SK-N-SH (cell line): Measurements from ENCODE around the gene STK39. TPM values are rescaled to one million over a fixed set of nuclear protein-coding genes. Genes with fewer than 3 reads are reported as not detected.
A peak's percentile ranks its signal among the peaks of the same experiment; 100 is the strongest.

Experiments
- CTCF ChIA-PET: fragments of 300-600, 350-600 bp; formaldehyde crosslinking; extraction: SDS; loops from one replicate; lab custom pipeline; 2021; lab: Yijun Ruan, JAX
- POLR2A ChIA-PET: fragments of 350-600 bp; sonication (Branson Sonifier 250); formaldehyde crosslinking; extraction: SDS; loops from one replicate; lab custom pipeline; 2020; ENCODE audit warnings: antibody characterized with exemption, inconsistent platforms; lab: Yijun Ruan, JAX
- DNase-seq: peaks from one replicate; pipeline ENCODE4 v3.0.0; 2012
- H2AFZ ChIP-seq: fragments of 200-600 bp; sonication (generic); 2 replicates; pipeline ENCODE4 v1.8.1; 2016; ENCODE audit warnings: antibody characterized with exemption, mild to moderate bottlenecking, low read depth
- H3F3A ChIP-seq: fragments of 200-600 bp; sonication (generic); replicated peaks from 2 replicates; pipeline ENCODE3; 2016; ENCODE audit warnings: antibody characterized with exemption, mild to moderate bottlenecking; ENCODE audit not compliant: insufficient read depth
- H3K27ac ChIP-seq, 2 experiments: fragments of 200-500 bp in 1 of 2; fragments of 200-600 bp in 1 of 2; sonication (Bioruptor generic) in 1 of 2; sonication (generic), shearing (Covaris generic) in 1 of 2; 2 replicates each; pipeline versions ENCODE4 v1.5.1 to v1.6.1; 2014 to 2016; ENCODE audit warnings: low read depth in 2 of 2, inconsistent platforms in 1 of 2, low read length in 1 of 2, mild to moderate bottlenecking in 1 of 2, mixed read lengths in 1 of 2
- H3K27me3 ChIP-seq: fragments of 200-600 bp; sonication (generic), shearing (Covaris generic); 2 replicates; pipeline ENCODE4 v1.6.1; 2016; ENCODE audit warnings: mixed run types; ENCODE audit not compliant: insufficient read depth
- H3K36me3 ChIP-seq, 2 experiments: fragments of 200-500 bp in 1 of 2; fragments of 200-600 bp in 1 of 2; sonication (Bioruptor generic) in 1 of 2; sonication (generic) in 1 of 2; replicated peaks in 1 of 2; 2 replicates each; pipeline versions ENCODE3 to v1.5.1; 2014 to 2016; ENCODE audit warnings: low read length in 1 of 2, mild to moderate bottlenecking in 1 of 2; ENCODE audit not compliant: insufficient read depth in 2 of 2, control insufficient read depth in 1 of 2
- H3K4me1 ChIP-seq, 2 experiments: fragments of 200-500 bp in 1 of 2; fragments of 200-600 bp in 1 of 2; sonication (Bioruptor generic) in 1 of 2; sonication (generic), shearing (Covaris generic) in 1 of 2; 2 replicates each; pipeline versions ENCODE4 v1.5.1 to v1.6.1; 2014 to 2016; ENCODE audit warnings: low read depth in 1 of 2, low read length in 1 of 2, mixed run types in 1 of 2; ENCODE audit not compliant: insufficient read depth in 2 of 2, control insufficient read depth in 1 of 2
- H3K4me2 ChIP-seq: fragments of 200-600 bp; sonication (generic), shearing (Covaris generic); 2 replicates; pipeline ENCODE4 v1.6.1; 2017; ENCODE audit warnings: mixed run types
- H3K4me3 ChIP-seq, 2 experiments: fragments of 200-500 bp in 1 of 2; fragments of 200-600 bp in 1 of 2; sonication (Bioruptor generic) in 1 of 2; sonication (generic), shearing (Covaris generic) in 1 of 2; 2 replicates each; pipeline versions ENCODE4 v1.5.1 to v1.8.1; 2014 to 2016; ENCODE audit warnings: low read depth in 2 of 2, inconsistent platforms in 1 of 2, low read length in 1 of 2, mild to moderate bottlenecking in 1 of 2, mixed read lengths in 1 of 2, moderate library complexity in 1 of 2
- H3K79me2 ChIP-seq: fragments of 200-600 bp; sonication (generic); 2 replicates; pipeline ENCODE4 v1.8.1; 2017; ENCODE audit warnings: mild to moderate bottlenecking; ENCODE audit not compliant: insufficient read depth
- H3K9ac ChIP-seq: fragments of 200-600 bp; sonication (generic); 2 replicates; pipeline ENCODE4 v1.6.1; 2017; ENCODE audit warnings: mixed run types
- H3K9me2 ChIP-seq: fragments of 200-600 bp; sonication (generic); 2 replicates; pipeline ENCODE4 v1.6.1; 2017; ENCODE audit warnings: mixed run types
- H3K9me3 ChIP-seq: fragments of 200-600 bp; sonication (generic); 2 replicates; pipeline ENCODE4 v1.6.1; 2017; ENCODE audit warnings: mixed run types, mild to moderate bottlenecking, moderate library complexity
- H4K20me1 ChIP-seq: fragments of 200-600 bp; sonication (generic); 2 replicates; pipeline ENCODE4 v1.6.1; 2017; ENCODE audit warnings: mild to moderate bottlenecking, mixed run types; ENCODE audit not compliant: insufficient read depth
- CHD2 ChIP-seq: fragments of 150-350 bp; IDR thresholded peaks from 2 replicates; pipeline ENCODE4 v1.6.1; 2018; ENCODE audit warnings: low read length; ENCODE audit not compliant: partially characterized antibody
- CTCF ChIP-seq: fragments of 200-600 bp; sonication (generic); IDR thresholded peaks from 2 replicates; pipeline ENCODE4 v1.6.1; 2017; ENCODE audit warnings: antibody characterized with exemption, mild to moderate bottlenecking, moderate library complexity
- ELF1 ChIP-seq: IDR thresholded peaks from 2 replicates; pipeline ENCODE4 v1.4.0; 2012
- EZH2phosphoT487 ChIP-seq: fragments of 200-600 bp; sonication (generic); IDR thresholded peaks from 2 replicates; pipeline ENCODE4 v1.6.1; 2017; ENCODE audit warnings: low read depth, mixed run types, mild to moderate bottlenecking, antibody characterized with exemption, moderate library complexity, borderline replicate concordance
- FOSL2 ChIP-seq: IDR thresholded peaks from 2 replicates; pipeline ENCODE4 v1.4.0; 2012; ENCODE audit warnings: low read depth, mild to moderate bottlenecking, moderate library complexity, borderline replicate concordance
- MXI1 ChIP-seq: IDR thresholded peaks from 2 replicates; pipeline ENCODE4 v1.6.1; 2012; ENCODE audit warnings: mild to moderate bottlenecking, low read depth, low read length, improper control_type of control experiment
- RAD21 ChIP-seq: IDR thresholded peaks from 2 replicates; pipeline ENCODE4 v1.6.1; 2012; ENCODE audit warnings: mild to moderate bottlenecking, low read length
- RCOR1 ChIP-seq: fragments of 150-350 bp; IDR thresholded peaks from 2 replicates; pipeline ENCODE4 v1.6.1; 2017; ENCODE audit warnings: antibody characterized with exemption, low read length
- REST ChIP-seq: IDR thresholded peaks from 2 replicates; pipeline ENCODE4 v1.6.1; 2012; ENCODE audit warnings: mild to moderate bottlenecking, low read depth, low read length, moderate library complexity
- SIN3A ChIP-seq: IDR thresholded peaks from 2 replicates; pipeline ENCODE4 v1.6.1; 2012; ENCODE audit warnings: low read depth, mild to moderate bottlenecking, low read length, moderate library complexity, borderline replicate concordance
- TCF12 ChIP-seq: IDR thresholded peaks from 2 replicates; pipeline ENCODE4 v1.4.0; 2012
- USF2 ChIP-seq: fragments of 150-350 bp; IDR thresholded peaks from 2 replicates; pipeline ENCODE4 v1.6.1; 2017; ENCODE audit warnings: antibody characterized with exemption, low read length, low read depth, borderline replicate concordance
- ZBTB33 ChIP-seq: IDR thresholded peaks from 2 replicates; pipeline ENCODE4 v1.4.0; 2012; ENCODE audit warnings: low read depth, borderline replicate concordance
- WGBS: methylation state at CpG from one replicate; pipeline ENCODE4 v1.1.6; 2017; ENCODE audit warnings: low lambda C conversion rate; 5-methylcytosine and 5-hydroxymethylcytosine counted together
- polyA plus RNA-seq, 3 experiments: library from polyadenylated mRNA; depleted of rRNA; stranded (reverse); fragments of >200 nt; gene quantifications; 2 replicates each; pipeline ENCODE4 v1.2.3, GENCODE V29; 2012

Gene STK39
- polyA plus RNA-seq, 1 of the 3 experiments (the other 2 are of a cell fraction), result 9.6 TPM

GRCh38 chr2:168241746-168242145 lies 5.6 kb downstream of the STK39 start:
- Histone ChIP-seq H3K79me2 (peaks cover 94% of the 10 kb centered on the region), H3F3A (peaks cover 13% of the 10 kb centered on the region), H4K20me1 (peaks cover 35% of the 10 kb centered on the region), H3K27me3 (no peaks in the 10 kb centered on the region), H3K4me1 (peaks cover 22 to 24% of the 10 kb centered on the region in 2 experiments; a peak in 3 of 4 replicates), H3K36me3 (no peaks in the 10 kb centered on the region), H3K9me2 (no peaks in the 10 kb centered on the region), H2AFZ (no peak overlapping the region), H3K9ac (no peak overlapping the region), H3K4me3 (no peak overlapping the region), H3K9me3 (no peaks in the 10 kb centered on the region), H3K27ac (peak overlapping the region in 1 of 2 experiments; percentile 56; a peak in 2 of 4 replicates), H3K4me2 (no peak overlapping the region)
- DNase-seq, result no peak
- ChIA-PET CTCF (no interaction called here), POLR2A (no interaction called here)
- TF ChIP-seq TCF12, result peak; percentile 9; the same call in 1 of the 2 replicates
- no peak for TF ChIP-seq ZBTB33
- WGBS, result 64% methylated on average over 5 of the region's 5 CpGs

- DNase-seq, result peak; percentile 39
- Histone ChIP-seq H3K9ac (no peak overlapping the region), H3K27ac (peak overlapping the region in 1 of 2 experiments; percentile 56; a peak in 2 of 4 replicates), H3F3A (peaks cover 9% of the 10 kb centered on the region), H2AFZ (no peak overlapping the region), H3K4me2 (no peak overlapping the region), H3K9me2 (no peaks in the 10 kb centered on the region), H3K27me3 (no peaks in the 10 kb centered on the region), H3K9me3 (no peaks in the 10 kb centered on the region), H4K20me1 (peaks cover 35% of the 10 kb centered on the region), H3K4me3 (no peak overlapping the region), H3K36me3 (no peaks in the 10 kb centered on the region), H3K79me2 (peaks cover 97% of the 10 kb centered on the region), H3K4me1 (peaks cover 22 to 24% of the 10 kb centered on the region in 2 experiments; a peak in 3 of 4 replicates)
- 76% methylated on average over 5 of the region's 5 CpGs for WGBS
- TF ChIP-seq REST (0 out of 2 replicates have a peak, but pooled peaks have one; percentile 25), SIN3A (no peak)
- POLR2A ChIA-PET, result no interaction called here
- CTCF ChIA-PET, result no interaction called here
These were observed 6.2 kb downstream of the STK39 start for GRCh38 chr2:168241208-168241607.

- H3K9me3 ChIP-seq, result no peaks in the 10 kb centered on the region
- DNase-seq, result no peak
- H3K79me2 ChIP-seq, result peaks cover 95% of the 10 kb centered on the region
- no peak overlapping the region for H3K9ac ChIP-seq
- POLR2A ChIA-PET, result no interaction called here
- H3K36me3 ChIP-seq, result no peaks in the 10 kb centered on the region
- H3K9me2 ChIP-seq, result no peaks in the 10 kb centered on the region
- no peak overlapping the region for H2AFZ ChIP-seq
- H3K4me1 ChIP-seq, result peaks cover 14 to 19% of the 10 kb centered on the region in 2 experiments; a peak in 3 of 4 replicates
- no peak overlapping the region for H3K4me3 ChIP-seq
- H4K20me1 ChIP-seq, result peaks cover 28% of the 10 kb centered on the region
- H3K27ac ChIP-seq, result no peak overlapping the region
- WGBS, result 94% methylated on average over 4 of the region's 5 CpGs
- H3K27me3 ChIP-seq, result no peaks in the 10 kb centered on the region
- no peak overlapping the region for H3K4me2 ChIP-seq
- H3F3A ChIP-seq, result peaks cover 6% of the 10 kb centered on the region
- CTCF ChIA-PET, result no interaction called here
- TF ChIP-seq ELF1 (no peak), USF2 (no peak), CTCF (no peak), RCOR1 (no peak), CHD2 (no peak), FOSL2 (no peak), EZH2phosphoT487 (no peak), MXI1 (no peak), RAD21 (no peak)
These were observed 8.1 kb downstream of the STK39 start for GRCh38 chr2:168239281-168239680.
